RWPE1 (cell line): ENCODE data around the gene PRRC2C.

Source experiments
- CTCF ChIA-PET: fragments of 350-600 bp; sonication (Branson Sonifier 250); formaldehyde crosslinking; extraction: SDS; loops from one replicate; lab custom pipeline; 2021; lab: Yijun Ruan, JAX
- POLR2A ChIA-PET: fragments of 400-600 bp; formaldehyde crosslinking; extraction: SDS; loops from one replicate; lab custom pipeline; 2020; ENCODE audit warnings: antibody characterized with exemption; ENCODE audit not compliant: low non-redundant PET; lab: Yijun Ruan, JAX
- DNase-seq: peaks from one replicate; pipeline ENCODE4 v3.0.0; 2012; ENCODE audit warnings: low spot score
- H3K27ac ChIP-seq: fragments of 450-650 bp; 2 replicates; pipeline ENCODE4 v1.5.1; 2017
- TF ChIP-seq, protein P1 (sequence below): fragments of 450-650 bp; conservative IDR thresholded peaks from 2 replicates; pipeline ENCODE4 v1.5.1; 2017; ENCODE audit warnings: low read depth, mild to moderate bottlenecking

The PRRC2C gene

DNA sequence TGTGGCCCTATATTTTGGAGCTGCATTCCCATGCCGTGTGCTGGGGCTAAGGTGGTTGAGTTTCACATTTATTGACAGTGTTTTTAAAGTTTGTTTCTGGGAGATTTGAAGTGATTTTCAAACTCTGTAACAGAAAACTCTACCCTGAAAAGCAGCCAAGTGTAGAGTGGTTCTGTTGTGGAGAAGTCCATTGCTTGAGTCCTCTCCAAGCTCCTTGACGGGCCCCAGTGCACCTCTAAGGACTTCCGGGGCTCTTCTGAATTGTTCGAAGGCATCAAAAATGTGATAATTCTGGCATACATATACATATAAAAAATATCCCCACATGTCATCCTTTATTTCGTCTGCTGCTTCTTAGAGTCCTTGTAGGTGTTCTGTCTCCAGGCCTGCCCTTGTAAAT, 141.7 kb downstream of the PRRC2C start:
- ChIA-PET POLR2A (no interaction called here), CTCF (no interaction called here)
- H3K27ac ChIP-seq: no peak overlapping the region
- TF ChIP-seq, protein P1, sequence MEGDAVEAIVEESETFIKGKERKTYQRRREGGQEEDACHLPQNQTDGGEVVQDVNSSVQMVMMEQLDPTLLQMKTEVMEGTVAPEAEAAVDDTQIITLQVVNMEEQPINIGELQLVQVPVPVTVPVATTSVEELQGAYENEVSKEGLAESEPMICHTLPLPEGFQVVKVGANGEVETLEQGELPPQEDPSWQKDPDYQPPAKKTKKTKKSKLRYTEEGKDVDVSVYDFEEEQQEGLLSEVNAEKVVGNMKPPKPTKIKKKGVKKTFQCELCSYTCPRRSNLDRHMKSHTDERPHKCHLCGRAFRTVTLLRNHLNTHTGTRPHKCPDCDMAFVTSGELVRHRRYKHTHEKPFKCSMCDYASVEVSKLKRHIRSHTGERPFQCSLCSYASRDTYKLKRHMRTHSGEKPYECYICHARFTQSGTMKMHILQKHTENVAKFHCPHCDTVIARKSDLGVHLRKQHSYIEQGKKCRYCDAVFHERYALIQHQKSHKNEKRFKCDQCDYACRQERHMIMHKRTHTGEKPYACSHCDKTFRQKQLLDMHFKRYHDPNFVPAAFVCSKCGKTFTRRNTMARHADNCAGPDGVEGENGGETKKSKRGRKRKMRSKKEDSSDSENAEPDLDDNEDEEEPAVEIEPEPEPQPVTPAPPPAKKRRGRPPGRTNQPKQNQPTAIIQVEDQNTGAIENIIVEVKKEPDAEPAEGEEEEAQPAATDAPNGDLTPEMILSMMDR: no peak
- no peak for DNase-seq

DNA sequence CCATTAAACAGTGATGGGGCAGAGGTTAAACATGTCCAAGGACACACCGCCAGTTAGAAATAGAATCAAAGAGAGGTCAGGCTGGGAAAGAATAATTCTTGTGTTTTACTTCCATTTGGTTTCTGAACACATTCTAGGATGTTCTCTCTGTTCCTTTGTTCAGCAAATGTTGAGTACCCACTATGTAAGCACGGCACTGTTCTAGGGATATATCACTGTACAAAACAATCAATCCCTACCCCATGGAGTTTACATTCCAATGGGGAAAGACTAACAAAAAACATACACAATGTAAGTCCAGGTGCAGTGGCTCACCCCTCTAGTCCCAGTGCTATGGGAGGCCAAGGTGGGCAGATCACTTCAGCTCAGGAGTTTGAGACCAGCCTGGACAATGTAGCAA, 142.9 kb downstream of the PRRC2C start:
- DNase-seq: no peak
- POLR2A ChIA-PET: no interaction called here

DNA sequence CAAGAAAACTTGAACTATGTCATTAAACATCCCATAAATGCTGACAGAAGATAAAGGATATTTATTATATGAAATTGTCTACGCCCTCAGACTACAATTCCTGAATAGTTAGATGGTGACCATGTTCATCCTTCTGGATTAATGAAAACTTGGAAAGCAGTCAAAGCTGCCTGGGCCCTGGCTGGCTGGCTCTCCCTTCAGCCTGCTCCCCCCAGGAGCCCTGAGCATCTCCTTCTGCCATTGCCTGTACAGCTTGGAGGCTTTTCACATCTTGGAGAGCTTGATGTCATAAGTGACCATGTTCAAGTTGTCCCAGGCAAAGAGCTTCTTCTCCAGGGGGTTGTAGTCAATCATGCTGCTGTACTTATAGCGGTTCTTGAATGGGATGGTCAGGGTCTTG, 150.3 kb downstream of the PRRC2C start:
- ChIA-PET POLR2A (no interaction called here), CTCF (interaction anchor here (1.5 kb wide), 1 partner anchor 9 kb away, joined by 3 read pairs; no protein-coding TSS in a partner anchor)
- H3K27ac ChIP-seq: no peak overlapping the region
- no peak for DNase-seq
- TF ChIP-seq, protein P1: no peak

More for the DNA sequence above, 142.9 kb downstream of the PRRC2C start:
- no peak overlapping the region for H3K27ac ChIP-seq
- TF ChIP-seq, protein P1: no peak
- CTCF ChIA-PET: no interaction called here

DNA sequence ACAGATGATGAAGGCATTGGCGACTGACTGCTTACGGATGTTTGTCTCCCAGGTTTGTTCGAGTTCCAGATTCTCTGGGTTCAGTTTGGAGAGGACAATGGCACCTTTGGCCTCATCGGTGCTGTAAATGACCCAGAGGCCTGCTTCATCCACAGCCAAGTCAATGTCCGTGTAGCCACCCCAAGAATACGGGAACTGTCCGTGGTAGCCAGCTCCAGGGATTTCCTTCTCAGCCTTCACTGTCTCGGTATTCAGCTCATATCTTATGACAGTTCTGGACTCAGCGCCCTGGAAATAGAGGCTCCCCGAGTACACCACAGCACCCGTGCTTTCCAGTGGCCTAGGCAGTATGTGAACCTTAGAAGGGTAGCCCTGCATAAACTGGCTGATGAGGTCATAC, 150.8 kb downstream of the PRRC2C start:
- POLR2A ChIA-PET: no interaction called here
- DNase-seq: no peak
- CTCF ChIA-PET: interaction anchor here (1.5 kb wide), 1 partner anchor 9 kb away, joined by 3 read pairs; no protein-coding TSS in a partner anchor
- H3K27ac ChIP-seq: no peak overlapping the region
- TF ChIP-seq, protein P1: no peak

DNA sequence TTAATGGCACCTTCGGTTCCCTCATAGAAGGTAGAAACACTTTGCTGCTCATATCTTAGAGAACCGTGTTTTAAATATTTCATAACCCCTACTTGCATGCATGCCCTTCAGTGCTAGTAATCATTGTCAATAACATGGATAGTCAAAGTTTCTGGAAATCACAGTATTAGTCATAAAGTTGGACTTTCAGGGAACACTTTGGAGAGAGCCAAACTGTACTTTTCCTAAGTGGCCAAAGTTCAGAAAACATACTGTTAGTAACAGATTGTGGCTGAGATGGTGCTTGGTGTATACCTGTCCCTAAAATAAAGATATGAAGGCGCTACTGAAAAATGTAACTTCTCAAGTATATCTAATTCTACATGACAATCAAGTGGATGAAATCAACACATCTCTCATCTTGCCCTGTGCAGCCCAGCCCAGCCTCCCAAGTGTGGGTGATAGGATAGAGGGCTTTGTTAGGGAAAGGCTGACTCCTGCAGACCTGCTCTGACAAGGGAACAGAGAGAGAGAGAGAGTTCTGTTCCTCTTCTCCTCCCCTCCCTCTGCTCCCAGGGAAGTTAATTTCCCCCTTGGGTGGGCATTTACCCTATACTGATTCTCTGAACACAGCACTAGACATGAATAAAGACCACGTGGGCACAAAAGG, 152.7 kb downstream of the PRRC2C start:
- TF ChIP-seq, protein P1: no peak
- ChIA-PET CTCF (no interaction called here), POLR2A (no interaction called here)
- DNase-seq: no peak
- H3K27ac ChIP-seq: no peak overlapping the region

DNA sequence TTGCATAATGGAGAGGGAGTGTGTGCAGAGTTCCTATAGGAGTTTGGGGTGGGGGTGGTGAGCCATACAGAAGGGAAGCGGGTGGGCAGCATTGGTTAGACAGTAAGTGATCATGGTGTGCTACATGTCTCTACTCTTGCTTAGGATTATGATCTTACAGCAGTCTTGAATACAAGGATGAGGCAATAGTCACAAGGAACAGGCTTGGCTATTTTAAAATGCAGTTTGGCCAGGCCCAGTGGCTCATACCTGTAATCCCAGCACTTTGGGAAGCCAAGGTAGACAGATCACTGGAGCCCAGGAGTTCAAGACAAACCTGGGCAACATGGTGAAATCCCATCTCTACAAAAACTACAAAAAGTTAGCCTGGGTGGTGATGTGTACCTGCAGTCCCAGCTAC, 154.9 kb downstream of the PRRC2C start:
- TF ChIP-seq, protein P1: no peak
- POLR2A ChIA-PET: no interaction called here
- no peak for DNase-seq
- CTCF ChIA-PET: interaction anchor here (0.6 kb wide), 1 partner anchor 353 kb away, joined by 3 read pairs; no protein-coding TSS in a partner anchor
- no peak overlapping the region for H3K27ac ChIP-seq
